Neural progenitor cell (in vitro differentiated cells): Measurements from ENCODE around the gene USP32. TPM values are rescaled to one million over a fixed set of nuclear protein-coding genes. Genes with fewer than 3 reads are reported as not detected.

ENCODE experiments used
- DNase-seq: peaks from one replicate; pipeline ENCODE4 v3.0.0-alpha.2; 2016; ENCODE audit warnings: low spot score
- H2AFZ ChIP-seq: fragments of 200-600 bp; sonication (generic); replicated peaks from 2 replicates; pipeline ENCODE4 v1.6.1; 2016; ENCODE audit warnings: antibody characterized with exemption
- H3F3A ChIP-seq: fragments of 200-600 bp; sonication (generic); 2 replicates; pipeline ENCODE4 v1.6.1; 2016; ENCODE audit warnings: antibody characterized with exemption, low read depth
- H3K27ac ChIP-seq: fragments of 200-600 bp; sonication (generic); 2 replicates; pipeline ENCODE4 v1.5.1; 2016; ENCODE audit warnings: mild to moderate bottlenecking
- H3K27me3 ChIP-seq: fragments of 200-600 bp; sonication (generic); 2 replicates; pipeline ENCODE4 v1.6.1; 2016; ENCODE audit warnings: mild to moderate bottlenecking, moderate library complexity
- H3K36me3 ChIP-seq: fragments of 200-600 bp; sonication (generic); 2 replicates; pipeline ENCODE4 v1.5.1; 2016
- H3K4me1 ChIP-seq: fragments of 200-600 bp; sonication (generic); 2 replicates; pipeline ENCODE4 v1.6.1; 2016; ENCODE audit warnings: mixed run types
- H3K4me2 ChIP-seq: fragments of 200-600 bp; sonication (generic); 2 replicates; pipeline ENCODE4 v1.6.1; 2016
- H3K4me3 ChIP-seq: fragments of 200-600 bp; sonication (generic); 2 replicates; pipeline ENCODE4 v1.5.1; 2016
- H3K79me2 ChIP-seq: fragments of 200-600 bp; sonication (generic); 2 replicates; pipeline ENCODE4 v1.6.1; 2016; ENCODE audit warnings: low read depth
- H3K9ac ChIP-seq: fragments of 200-600 bp; sonication (generic); 2 replicates; pipeline ENCODE4 v1.6.1; 2016
- H3K9me3 ChIP-seq: fragments of 200-600 bp; sonication (generic); 2 replicates; pipeline ENCODE4 v1.5.1; 2016; ENCODE audit warnings: low read depth
- H4K20me1 ChIP-seq: fragments of 200-600 bp; sonication (generic); 2 replicates; pipeline ENCODE4 v1.6.1; 2016; ENCODE audit warnings: low read depth
- H3K27ac Mint-ChIP-seq: 3 replicates; pipeline ENCODE4 v1.8.0; 2021; ENCODE audit warnings: mixed read lengths
- H3K27me3 Mint-ChIP-seq: 2 replicates; pipeline ENCODE4 v1.8.0; 2022; ENCODE audit warnings: low read depth, mild to moderate bottlenecking, inconsistent platforms, moderate library complexity, mixed read lengths; ENCODE audit not compliant: insufficient read depth
- H3K36me3 Mint-ChIP-seq: 3 replicates; pipeline ENCODE4 v1.8.0; 2021; ENCODE audit warnings: mixed read lengths
- H3K4me1 Mint-ChIP-seq: 3 replicates; pipeline ENCODE4 v1.8.0; 2021; ENCODE audit warnings: mixed read lengths
- H3K4me3 Mint-ChIP-seq: 3 replicates; pipeline ENCODE4 v1.8.0; 2021; ENCODE audit warnings: mild to moderate bottlenecking, moderate library complexity, mixed read lengths
- H3K9me3 Mint-ChIP-seq: 3 replicates; pipeline ENCODE4 v1.8.0; 2020; ENCODE audit warnings: mixed read lengths
- EZH2 ChIP-seq: fragments of 200-600 bp; sonication (generic); IDR thresholded peaks from 2 replicates; pipeline ENCODE4 v1.6.1; 2017; ENCODE audit warnings: antibody characterized with exemption, mild to moderate bottlenecking, moderate library complexity
- EZH2phosphoT487 ChIP-seq: fragments of 200-600 bp; sonication (generic); IDR thresholded peaks from 2 replicates; pipeline ENCODE4 v1.6.1; 2017; ENCODE audit warnings: antibody characterized with exemption
- total RNA-seq: library from RNA; depleted of rRNA; stranded (reverse); fragments of >200 nt; gene quantifications from 2 replicates; pipeline ENCODE4 v1.2.3, GENCODE V29; 2015; ENCODE audit warnings: low replicate concordance
- TF ChIP-seq, protein P1 (sequence below): fragments of 200-600 bp; sonication (generic); IDR thresholded peaks from 2 replicates; pipeline ENCODE4 v1.5.1; 2017; ENCODE audit warnings: antibody characterized with exemption, mild to moderate bottlenecking

Gene USP32
- total RNA-seq, 1 donor from 2014 or later = 45.0 TPM

DNA sequence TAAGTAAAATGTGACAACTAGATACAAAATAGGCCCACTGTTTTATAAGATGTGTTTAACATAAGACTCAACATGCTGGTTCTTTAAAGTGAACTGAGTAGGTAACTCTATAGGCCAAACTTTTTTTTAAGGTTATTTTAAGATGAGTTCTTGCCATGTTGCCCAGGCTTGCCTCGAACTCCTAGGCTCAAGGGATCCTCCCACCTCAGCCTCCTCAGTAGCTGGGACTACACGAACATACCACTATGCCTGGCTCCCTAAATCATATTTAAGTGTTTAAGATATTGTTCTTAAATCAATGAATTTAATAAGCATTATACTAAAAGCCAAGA lies 69.9 kb downstream of the USP32 start:
- Mint-ChIP-seq H3K27me3 (peaks cover under 1% of the 10 kb centered on the region), H3K27ac (no peak overlapping the region), H3K36me3 (peaks cover under 1% of the 10 kb centered on the region), H3K4me1 (peaks cover 7% of the 10 kb centered on the region), H3K9me3 (no peaks in the 10 kb centered on the region), H3K4me3 (no peak overlapping the region)
- H3K4me2 ChIP-seq = no peak overlapping the region
- H3K4me3 ChIP-seq = no peak overlapping the region
- H3K36me3 ChIP-seq = no peaks in the 10 kb centered on the region
- H3K79me2 ChIP-seq = peaks cover 98% of the 10 kb centered on the region
- no peak for TF ChIP-seq EZH2
- TF ChIP-seq EZH2phosphoT487 = no peak
- TF ChIP-seq, protein P1, sequence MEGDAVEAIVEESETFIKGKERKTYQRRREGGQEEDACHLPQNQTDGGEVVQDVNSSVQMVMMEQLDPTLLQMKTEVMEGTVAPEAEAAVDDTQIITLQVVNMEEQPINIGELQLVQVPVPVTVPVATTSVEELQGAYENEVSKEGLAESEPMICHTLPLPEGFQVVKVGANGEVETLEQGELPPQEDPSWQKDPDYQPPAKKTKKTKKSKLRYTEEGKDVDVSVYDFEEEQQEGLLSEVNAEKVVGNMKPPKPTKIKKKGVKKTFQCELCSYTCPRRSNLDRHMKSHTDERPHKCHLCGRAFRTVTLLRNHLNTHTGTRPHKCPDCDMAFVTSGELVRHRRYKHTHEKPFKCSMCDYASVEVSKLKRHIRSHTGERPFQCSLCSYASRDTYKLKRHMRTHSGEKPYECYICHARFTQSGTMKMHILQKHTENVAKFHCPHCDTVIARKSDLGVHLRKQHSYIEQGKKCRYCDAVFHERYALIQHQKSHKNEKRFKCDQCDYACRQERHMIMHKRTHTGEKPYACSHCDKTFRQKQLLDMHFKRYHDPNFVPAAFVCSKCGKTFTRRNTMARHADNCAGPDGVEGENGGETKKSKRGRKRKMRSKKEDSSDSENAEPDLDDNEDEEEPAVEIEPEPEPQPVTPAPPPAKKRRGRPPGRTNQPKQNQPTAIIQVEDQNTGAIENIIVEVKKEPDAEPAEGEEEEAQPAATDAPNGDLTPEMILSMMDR = no peak
- H3K9ac ChIP-seq = no peak overlapping the region
- no peaks in the 10 kb centered on the region for H3K27me3 ChIP-seq
- no peak for DNase-seq
- H3K27ac ChIP-seq = no peak overlapping the region
- H3K9me3 ChIP-seq = no peaks in the 10 kb centered on the region
- peaks cover 3% of the 10 kb centered on the region for H3K4me1 ChIP-seq
- H4K20me1 ChIP-seq = peaks cover 24% of the 10 kb centered on the region
- H2AFZ ChIP-seq = no peak overlapping the region
- peaks cover 4% of the 10 kb centered on the region for H3F3A ChIP-seq

DNA sequence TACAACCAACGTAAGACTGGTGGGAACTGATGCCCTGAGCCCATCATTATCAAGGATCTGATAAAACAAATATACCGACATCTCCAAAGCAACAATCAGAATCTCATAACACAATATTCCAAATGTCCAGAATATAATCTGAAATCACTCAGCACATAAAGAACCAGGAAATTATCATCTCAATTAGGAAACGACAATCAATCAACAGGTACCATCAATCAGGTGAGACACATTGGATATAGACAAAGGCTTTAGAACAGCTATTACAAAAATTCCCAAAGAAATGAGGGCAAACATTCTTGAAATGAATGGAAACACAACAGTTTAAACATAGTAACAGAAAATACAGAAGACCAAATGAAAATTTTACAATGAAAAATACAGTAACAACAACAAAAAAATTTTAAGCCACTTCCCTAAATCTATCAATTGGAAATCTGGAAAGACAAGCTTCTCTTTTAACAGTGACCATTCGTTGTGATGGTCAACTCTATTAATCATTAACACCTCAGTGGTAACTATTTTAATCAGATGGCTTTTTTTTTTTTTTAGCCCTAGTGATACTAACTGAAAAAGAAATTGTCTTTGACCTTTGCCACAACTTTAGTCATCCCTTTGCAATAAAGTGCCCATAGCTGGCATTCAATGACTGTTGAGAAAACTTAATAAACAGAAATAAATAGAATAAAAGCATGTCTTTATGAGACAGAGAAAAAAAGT lies 70.4 kb downstream of the USP32 start:
- H3K79me2 ChIP-seq = peaks cover 98% of the 10 kb centered on the region
- no peak overlapping the region for H3K27ac Mint-ChIP-seq

DNA sequence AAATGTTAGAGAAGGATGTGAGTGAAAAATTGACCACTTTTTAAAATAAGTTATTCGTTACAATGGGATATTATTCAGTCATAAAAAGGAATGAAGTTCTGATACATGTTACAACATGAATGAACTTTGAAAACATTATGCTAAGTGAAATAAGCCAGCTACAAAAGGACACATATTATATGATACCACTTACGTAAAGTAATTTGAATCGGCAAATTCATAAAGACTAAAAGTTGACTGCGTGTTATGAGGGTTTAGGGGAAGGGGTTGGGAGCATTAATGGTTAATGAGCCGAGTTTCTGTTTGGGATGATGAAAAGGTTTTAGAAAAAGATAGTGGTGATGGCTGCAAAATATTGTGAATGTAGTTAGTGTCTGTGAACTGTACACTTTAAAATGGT lies 73.1 kb downstream of the USP32 start:
- peaks cover 3% of the 10 kb centered on the region for H3K4me1 ChIP-seq
- Mint-ChIP-seq H3K9me3 (no peaks in the 10 kb centered on the region), H3K4me3 (no peak overlapping the region), H3K27ac (no peak overlapping the region), H3K4me1 (peaks cover 3% of the 10 kb centered on the region), H3K36me3 (no peaks in the 10 kb centered on the region), H3K27me3 (no peaks in the 10 kb centered on the region)
- H3K9me3 ChIP-seq = no peaks in the 10 kb centered on the region
- H3K27ac ChIP-seq = no peak overlapping the region
- peaks cover 96% of the 10 kb centered on the region for H3K79me2 ChIP-seq
- peaks cover 24% of the 10 kb centered on the region for H4K20me1 ChIP-seq
- H3K4me2 ChIP-seq = no peak overlapping the region
- no peak overlapping the region for H3K9ac ChIP-seq
- H3K4me3 ChIP-seq = no peak overlapping the region
- H3K27me3 ChIP-seq = no peaks in the 10 kb centered on the region
- no peaks in the 10 kb centered on the region for H3K36me3 ChIP-seq
- H2AFZ ChIP-seq = no peak overlapping the region
- no peak for TF ChIP-seq EZH2
- TF ChIP-seq, protein P1 = no peak
- TF ChIP-seq EZH2phosphoT487 = no peak
- peaks cover 5% of the 10 kb centered on the region for H3F3A ChIP-seq
- DNase-seq = no peak

More for the DNA sequence above, 70.4 kb downstream of the USP32 start:
- Mint-ChIP-seq H3K9me3 (no peaks in the 10 kb centered on the region), H3K27me3 (no peaks in the 10 kb centered on the region), H3K36me3 (no peaks in the 10 kb centered on the region), H3K4me3 (no peak overlapping the region), H3K4me1 (peaks cover 3% of the 10 kb centered on the region)
- no peak for TF ChIP-seq EZH2
- TF ChIP-seq, protein P1 = no peak
- no peak for TF ChIP-seq EZH2phosphoT487
- H3K27ac ChIP-seq = peak overlapping the region; percentile 35
- no peaks in the 10 kb centered on the region for H3K36me3 ChIP-seq
- peaks cover 23% of the 10 kb centered on the region for H4K20me1 ChIP-seq
- H3K4me2 ChIP-seq = no peak overlapping the region
- no peak overlapping the region for H3K9ac ChIP-seq
- no peak for DNase-seq
- H3K4me3 ChIP-seq = no peak overlapping the region
- H2AFZ ChIP-seq = no peak overlapping the region
- no peaks in the 10 kb centered on the region for H3K27me3 ChIP-seq
- H3F3A ChIP-seq = no peaks in the 10 kb centered on the region
- H3K9me3 ChIP-seq = no peaks in the 10 kb centered on the region
- H3K4me1 ChIP-seq = peaks cover 3% of the 10 kb centered on the region
